ENCODE data around the gene GPR4. TPM values are rescaled to one million over a fixed set of nuclear protein-coding genes. Genes with fewer than 3 reads are reported as not detected.
A peak's percentile ranks its signal among the peaks of the same experiment; 100 is the strongest.

The GPR4 gene
- total RNA-seq, 1 experiment from 2014 or later, result 0.07 TPM

DNA sequence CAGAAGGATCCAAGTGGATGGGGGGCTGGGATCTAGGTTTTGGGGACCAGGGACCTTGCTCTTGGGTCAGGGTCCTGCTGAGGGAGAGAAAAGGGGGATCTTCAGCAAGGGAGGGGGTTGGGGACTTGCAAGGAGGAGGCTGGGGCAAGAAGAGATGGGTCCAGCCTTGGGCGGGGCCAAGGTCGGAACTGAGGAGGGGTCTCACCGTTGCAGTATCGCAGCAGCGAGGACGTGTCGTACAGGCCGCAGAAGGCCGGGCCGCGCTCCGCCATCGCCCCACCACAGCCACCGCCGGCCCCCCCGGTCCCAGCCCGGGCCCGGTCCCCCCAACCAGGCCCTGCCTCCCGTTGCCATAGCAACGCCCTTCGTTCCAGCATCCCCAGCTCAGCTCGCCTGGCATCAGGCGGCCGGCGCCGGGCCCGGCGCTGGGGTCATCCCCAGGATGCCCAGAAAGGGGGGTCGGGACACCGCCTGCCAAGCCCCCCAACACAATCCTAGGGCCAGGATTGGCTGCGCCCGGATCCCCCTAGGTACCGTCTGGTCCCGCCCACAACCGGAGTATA is 43.1 kb upstream of the GPR4 start:
- no peak overlapping the region for H3K27ac ChIP-seq (ENCODE audit: insufficient read length, low read depth, low read length)

More for the DNA sequence above, 43.1 kb upstream of the GPR4 start:
- Histone ChIP-seq H2BK20ac (ENCODE audit: low read depth, low read length, poor library complexity, severe bottlenecking) (no peak overlapping the region), H3K23ac (ENCODE audit: insufficient read length, low read depth, low read length) (no peak overlapping the region), H3K4ac (ENCODE audit: low read depth, low read length) (no peak overlapping the region), H3K56ac (ENCODE audit: insufficient read length, low read depth, low read length) (no peak overlapping the region), H2AK5ac (ENCODE audit: insufficient read length, low read length) (no peak overlapping the region), H3K79me1 (ENCODE audit: insufficient read depth, low read depth, low read length, poor library complexity, severe bottlenecking) (no peaks in the 10 kb centered on the region), H2BK120ac (ENCODE audit: low read depth, low read length, poor library complexity, severe bottlenecking) (no peak overlapping the region), H2AFZ (ENCODE audit: low read length) (no peak overlapping the region), H3K18ac (ENCODE audit: insufficient read length, low read depth, low read length) (no peak overlapping the region), H3K14ac (ENCODE audit: insufficient read depth, low read length) (no peak overlapping the region), H3K79me2 (ENCODE audit: insufficient read depth, low read length) (no peaks in the 10 kb centered on the region), H2BK12ac (ENCODE audit: insufficient read length, low read depth, low read length) (no peak overlapping the region), H3K4me1 (ENCODE audit: insufficient read depth, low read length) (peaks cover 3% of the 10 kb centered on the region; the same call in 1 of the 2 replicates), H2BK15ac (ENCODE audit: low read depth, low read length) (no peak overlapping the region), H3K9ac (ENCODE audit: extremely low read depth, insufficient read length, low read length) (no peak overlapping the region), H3K27me3 (ENCODE audit: insufficient read depth, low read length) (no peaks in the 10 kb centered on the region), H3K4me2 (ENCODE audit: insufficient read depth, insufficient read length, low read length) (peak overlapping the region; percentile 29), H4K5ac (ENCODE audit: insufficient read length, low read depth, low read length) (no peak overlapping the region), H4K91ac (ENCODE audit: insufficient read length, low read depth, low read length) (no peak overlapping the region), H3K9me3 (ENCODE audit: control insufficient read depth, low read depth, low read length) (no peaks in the 10 kb centered on the region), H2BK5ac (ENCODE audit: insufficient read length, low read length) (no peak overlapping the region), H3K23me2 (ENCODE audit: insufficient read length, low read depth, low read length, poor library complexity, severe bottlenecking) (peaks cover 13% of the 10 kb centered on the region), H3T11ph (ENCODE audit: low read length) (no peak overlapping the region), H4K20me1 (ENCODE audit: control insufficient read depth, insufficient read depth, insufficient read length) (no peaks in the 10 kb centered on the region), H4K8ac (replicated peaks; ENCODE audit: insufficient read length, low read depth, low read length) (no peak overlapping the region)
- Mint-ChIP-seq H3K4me1 (peaks cover 27 to 37% of the 10 kb centered on the region in 2 experiments), H3K9me3 (peaks cover 3 to 6% of the 10 kb centered on the region in 2 experiments; a peak in 3 of 5 replicates), H3K36me3 (ENCODE audit: insufficient read depth in 1 of 3, low read depth in 3 of 3) (no peaks in the 10 kb centered on the region), H3K27me3 (ENCODE audit: low read depth) (peaks cover 12% of the 10 kb centered on the region), H3K4me3 (peak overlapping the region; percentile 63 to 87; a peak in 4 of 5 replicates), H3K27ac (no peak overlapping the region)
- no CpG with 5 or more reads among the region's 35 CpGs for WGBS (ENCODE audit: extremely low coverage, insufficient read length, low lambda C conversion rate)
- no peak for DNase-seq
- TF ChIP-seq, protein P1, sequence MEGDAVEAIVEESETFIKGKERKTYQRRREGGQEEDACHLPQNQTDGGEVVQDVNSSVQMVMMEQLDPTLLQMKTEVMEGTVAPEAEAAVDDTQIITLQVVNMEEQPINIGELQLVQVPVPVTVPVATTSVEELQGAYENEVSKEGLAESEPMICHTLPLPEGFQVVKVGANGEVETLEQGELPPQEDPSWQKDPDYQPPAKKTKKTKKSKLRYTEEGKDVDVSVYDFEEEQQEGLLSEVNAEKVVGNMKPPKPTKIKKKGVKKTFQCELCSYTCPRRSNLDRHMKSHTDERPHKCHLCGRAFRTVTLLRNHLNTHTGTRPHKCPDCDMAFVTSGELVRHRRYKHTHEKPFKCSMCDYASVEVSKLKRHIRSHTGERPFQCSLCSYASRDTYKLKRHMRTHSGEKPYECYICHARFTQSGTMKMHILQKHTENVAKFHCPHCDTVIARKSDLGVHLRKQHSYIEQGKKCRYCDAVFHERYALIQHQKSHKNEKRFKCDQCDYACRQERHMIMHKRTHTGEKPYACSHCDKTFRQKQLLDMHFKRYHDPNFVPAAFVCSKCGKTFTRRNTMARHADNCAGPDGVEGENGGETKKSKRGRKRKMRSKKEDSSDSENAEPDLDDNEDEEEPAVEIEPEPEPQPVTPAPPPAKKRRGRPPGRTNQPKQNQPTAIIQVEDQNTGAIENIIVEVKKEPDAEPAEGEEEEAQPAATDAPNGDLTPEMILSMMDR (conservative IDR thresholded peaks at IDR 0.05), result no peak
